ENCODE measurements around the gene JPT2.
"Not testable (repeated sequence)": the region's sequence is repeated elsewhere in the genome, so short reads cannot be mapped to it uniquely, and the experiment has no call there.

DNA sequence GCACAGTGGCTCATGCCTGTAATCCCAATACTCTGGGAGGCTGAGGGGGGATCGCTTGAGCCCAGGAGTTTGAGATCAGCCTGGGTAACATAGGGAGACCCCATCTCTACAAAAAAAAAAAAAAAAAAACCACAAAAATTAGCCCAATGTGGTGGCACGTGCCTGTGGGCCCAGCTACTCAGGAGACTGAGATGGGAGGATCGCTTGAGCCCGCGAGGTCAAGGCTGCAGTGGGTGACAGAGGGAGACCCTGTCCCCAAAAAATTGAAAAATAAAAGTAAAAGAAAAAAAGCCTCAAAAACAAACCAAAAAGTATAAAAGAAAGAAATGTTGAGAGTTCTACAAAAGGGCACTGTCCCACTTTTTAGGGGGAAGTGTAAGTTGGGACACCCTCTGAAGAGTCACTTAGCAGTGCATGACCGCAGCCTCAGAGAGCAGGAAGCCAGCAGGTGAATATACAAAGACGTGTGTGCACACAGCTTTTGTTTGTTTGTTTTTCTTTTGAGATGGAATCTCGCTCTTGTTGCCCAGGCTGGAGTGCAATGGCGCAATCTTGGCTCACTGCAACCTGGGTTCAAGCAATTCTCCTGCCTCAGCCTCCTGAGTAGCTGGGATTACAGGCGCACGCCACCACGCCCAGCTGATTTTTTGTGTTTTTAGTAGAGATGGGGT, 41.6 kb downstream of the JPT2 start:
- TF ChIP-seq, protein P1, sequence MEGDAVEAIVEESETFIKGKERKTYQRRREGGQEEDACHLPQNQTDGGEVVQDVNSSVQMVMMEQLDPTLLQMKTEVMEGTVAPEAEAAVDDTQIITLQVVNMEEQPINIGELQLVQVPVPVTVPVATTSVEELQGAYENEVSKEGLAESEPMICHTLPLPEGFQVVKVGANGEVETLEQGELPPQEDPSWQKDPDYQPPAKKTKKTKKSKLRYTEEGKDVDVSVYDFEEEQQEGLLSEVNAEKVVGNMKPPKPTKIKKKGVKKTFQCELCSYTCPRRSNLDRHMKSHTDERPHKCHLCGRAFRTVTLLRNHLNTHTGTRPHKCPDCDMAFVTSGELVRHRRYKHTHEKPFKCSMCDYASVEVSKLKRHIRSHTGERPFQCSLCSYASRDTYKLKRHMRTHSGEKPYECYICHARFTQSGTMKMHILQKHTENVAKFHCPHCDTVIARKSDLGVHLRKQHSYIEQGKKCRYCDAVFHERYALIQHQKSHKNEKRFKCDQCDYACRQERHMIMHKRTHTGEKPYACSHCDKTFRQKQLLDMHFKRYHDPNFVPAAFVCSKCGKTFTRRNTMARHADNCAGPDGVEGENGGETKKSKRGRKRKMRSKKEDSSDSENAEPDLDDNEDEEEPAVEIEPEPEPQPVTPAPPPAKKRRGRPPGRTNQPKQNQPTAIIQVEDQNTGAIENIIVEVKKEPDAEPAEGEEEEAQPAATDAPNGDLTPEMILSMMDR (tag by site-specific recombination; IDR thresholded peaks at IDR 0.05): not testable (repeated sequence)
- TF ChIP-seq, protein P2, sequence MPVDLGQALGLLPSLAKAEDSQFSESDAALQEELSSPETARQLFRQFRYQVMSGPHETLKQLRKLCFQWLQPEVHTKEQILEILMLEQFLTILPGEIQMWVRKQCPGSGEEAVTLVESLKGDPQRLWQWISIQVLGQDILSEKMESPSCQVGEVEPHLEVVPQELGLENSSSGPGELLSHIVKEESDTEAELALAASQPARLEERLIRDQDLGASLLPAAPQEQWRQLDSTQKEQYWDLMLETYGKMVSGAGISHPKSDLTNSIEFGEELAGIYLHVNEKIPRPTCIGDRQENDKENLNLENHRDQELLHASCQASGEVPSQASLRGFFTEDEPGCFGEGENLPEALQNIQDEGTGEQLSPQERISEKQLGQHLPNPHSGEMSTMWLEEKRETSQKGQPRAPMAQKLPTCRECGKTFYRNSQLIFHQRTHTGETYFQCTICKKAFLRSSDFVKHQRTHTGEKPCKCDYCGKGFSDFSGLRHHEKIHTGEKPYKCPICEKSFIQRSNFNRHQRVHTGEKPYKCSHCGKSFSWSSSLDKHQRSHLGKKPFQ (tag by site-specific recombination; IDR thresholded peaks at IDR 0.05): not testable (repeated sequence)
- TF ChIP-seq ZNF785 (tag by site-specific recombination; IDR thresholded peaks at IDR 0.05); ZNF350 (tag by site-specific recombination; IDR thresholded peaks at IDR 0.05); ZFP37 (tag by site-specific recombination; IDR thresholded peaks at IDR 0.05); MYNN (tag by site-specific recombination; IDR thresholded peaks at IDR 0.05; ENCODE audit: borderline replicate concordance): not testable (repeated sequence)
- TF ChIP-seq, protein P3, sequence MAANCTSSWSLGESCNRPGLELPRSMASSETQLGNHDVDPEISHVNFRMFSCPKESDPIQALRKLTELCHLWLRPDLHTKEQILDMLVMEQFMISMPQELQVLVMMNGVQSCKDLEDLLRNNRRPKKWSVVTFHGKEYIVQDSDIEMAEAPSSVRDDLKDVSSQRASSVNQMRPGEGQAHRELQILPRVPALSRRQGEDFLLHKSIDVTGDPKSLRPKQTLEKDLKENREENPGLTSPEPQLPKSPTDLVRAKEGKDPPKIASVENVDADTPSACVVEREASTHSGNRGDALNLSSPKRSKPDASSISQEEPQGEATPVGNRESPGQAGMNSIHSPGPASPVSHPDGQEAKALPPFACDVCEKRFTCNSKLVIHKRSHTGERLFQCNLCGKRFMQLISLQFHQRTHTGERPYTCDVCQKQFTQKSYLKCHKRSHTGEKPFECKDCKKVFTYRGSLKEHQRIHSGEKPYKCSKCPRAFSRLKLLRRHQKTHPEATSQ (tag by site-specific recombination; IDR thresholded peaks at IDR 0.05): not testable (repeated sequence)
- TF ChIP-seq OSR2 (tag by site-specific recombination; IDR thresholded peaks at IDR 0.05): peak; percentile 63; the same call in 1 of the 2 replicates
- TF ChIP-seq, protein P4, sequence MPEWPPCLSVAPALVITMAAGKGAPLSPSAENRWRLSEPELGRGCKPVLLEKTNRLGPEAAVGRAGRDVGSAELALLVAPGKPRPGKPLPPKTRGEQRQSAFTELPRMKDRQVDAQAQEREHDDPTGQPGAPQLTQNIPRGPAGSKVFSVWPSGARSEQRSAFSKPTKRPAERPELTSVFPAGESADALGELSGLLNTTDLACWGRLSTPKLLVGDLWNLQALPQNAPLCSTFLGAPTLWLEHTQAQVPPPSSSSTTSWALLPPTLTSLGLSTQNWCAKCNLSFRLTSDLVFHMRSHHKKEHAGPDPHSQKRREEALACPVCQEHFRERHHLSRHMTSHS (tag by site-specific recombination; IDR thresholded peaks at IDR 0.05): not testable (repeated sequence)
- TF ChIP-seq, protein P5, sequence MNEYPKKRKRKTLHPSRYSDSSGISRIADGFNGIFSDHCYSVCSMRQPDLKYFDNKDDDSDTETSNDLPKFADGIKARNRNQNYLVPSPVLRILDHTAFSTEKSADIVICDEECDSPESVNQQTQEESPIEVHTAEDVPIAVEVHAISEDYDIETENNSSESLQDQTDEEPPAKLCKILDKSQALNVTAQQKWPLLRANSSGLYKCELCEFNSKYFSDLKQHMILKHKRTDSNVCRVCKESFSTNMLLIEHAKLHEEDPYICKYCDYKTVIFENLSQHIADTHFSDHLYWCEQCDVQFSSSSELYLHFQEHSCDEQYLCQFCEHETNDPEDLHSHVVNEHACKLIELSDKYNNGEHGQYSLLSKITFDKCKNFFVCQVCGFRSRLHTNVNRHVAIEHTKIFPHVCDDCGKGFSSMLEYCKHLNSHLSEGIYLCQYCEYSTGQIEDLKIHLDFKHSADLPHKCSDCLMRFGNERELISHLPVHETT (tag by site-specific recombination; IDR thresholded peaks at IDR 0.05): 0 out of 2 replicates have a peak, but pooled peaks have one; percentile 40
- TF ChIP-seq, protein P6, sequence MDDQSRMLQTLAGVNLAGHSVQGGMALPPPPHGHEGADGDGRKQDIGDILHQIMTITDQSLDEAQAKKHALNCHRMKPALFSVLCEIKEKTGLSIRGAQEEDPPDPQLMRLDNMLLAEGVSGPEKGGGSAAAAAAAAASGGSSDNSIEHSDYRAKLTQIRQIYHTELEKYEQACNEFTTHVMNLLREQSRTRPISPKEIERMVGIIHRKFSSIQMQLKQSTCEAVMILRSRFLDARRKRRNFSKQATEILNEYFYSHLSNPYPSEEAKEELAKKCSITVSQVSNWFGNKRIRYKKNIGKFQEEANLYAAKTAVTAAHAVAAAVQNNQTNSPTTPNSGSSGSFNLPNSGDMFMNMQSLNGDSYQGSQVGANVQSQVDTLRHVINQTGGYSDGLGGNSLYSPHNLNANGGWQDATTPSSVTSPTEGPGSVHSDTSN (CRISPR knock-in tag; IDR thresholded peaks at IDR 0.05): not testable (repeated sequence)
- TF ChIP-seq, protein P7, sequence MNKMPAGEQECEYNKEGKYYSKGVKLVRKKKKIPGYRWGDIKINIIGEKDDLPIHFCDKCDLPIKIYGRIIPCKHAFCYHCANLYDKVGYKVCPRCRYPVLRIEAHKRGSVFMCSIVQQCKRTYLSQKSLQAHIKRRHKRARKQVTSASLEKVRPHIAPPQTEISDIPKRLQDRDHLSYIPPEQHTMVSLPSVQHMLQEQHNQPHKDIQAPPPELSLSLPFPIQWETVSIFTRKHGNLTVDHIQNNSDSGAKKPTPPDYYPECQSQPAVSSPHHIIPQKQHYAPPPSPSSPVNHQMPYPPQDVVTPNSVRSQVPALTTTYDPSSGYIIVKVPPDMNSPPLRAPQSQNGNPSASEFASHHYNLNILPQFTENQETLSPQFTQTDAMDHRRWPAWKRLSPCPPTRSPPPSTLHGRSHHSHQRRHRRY (tag by site-specific recombination; IDR thresholded peaks at IDR 0.05): not testable (repeated sequence)
